GM18868 (cell line): ENCODE measurements around the gene CGB1.
A peak's percentile ranks its signal among the peaks of the same experiment; 100 is the strongest.
"Not testable (repeated sequence)": the region's sequence is repeated elsewhere in the genome, so short reads cannot be mapped to it uniquely, and the experiment has no call there.

Source experiments
- ATAC-seq: cut with Tn5 transposase; IDR thresholded peaks from one replicate; pipeline ENCODE4 v1.9.1; 2021; ENCODE audit warnings: mild to moderate bottlenecking, moderate library complexity; ENCODE audit not compliant: unreplicated experiment

The CGB1 gene

DNA sequence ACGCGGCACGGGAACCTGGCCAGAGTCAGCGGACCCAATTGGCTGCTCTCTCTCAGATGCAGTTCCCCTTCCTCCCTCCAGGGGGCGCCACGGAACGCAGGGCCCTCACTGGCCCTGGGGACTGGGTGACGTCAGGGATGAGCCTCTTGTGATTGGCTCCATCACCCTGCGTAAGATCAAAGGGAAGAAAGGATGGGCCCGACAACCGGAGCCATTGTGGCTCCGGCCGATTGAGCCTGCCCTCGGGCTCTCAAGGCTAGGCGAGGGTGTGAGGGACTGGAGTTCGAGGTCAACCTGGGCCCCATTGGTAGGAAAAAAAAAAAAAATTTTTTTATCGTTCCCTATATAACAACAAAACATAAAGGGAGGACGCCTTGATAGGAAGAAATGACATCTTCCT, at the start of gene CGB1:
Gene CGB1 (minus strand): TSS at position 81 of the 400 bp plus-strand sequence. CDS start 184 bp downstream, outside the sequence.
- not testable (repeated sequence) for ATAC-seq

DNA sequence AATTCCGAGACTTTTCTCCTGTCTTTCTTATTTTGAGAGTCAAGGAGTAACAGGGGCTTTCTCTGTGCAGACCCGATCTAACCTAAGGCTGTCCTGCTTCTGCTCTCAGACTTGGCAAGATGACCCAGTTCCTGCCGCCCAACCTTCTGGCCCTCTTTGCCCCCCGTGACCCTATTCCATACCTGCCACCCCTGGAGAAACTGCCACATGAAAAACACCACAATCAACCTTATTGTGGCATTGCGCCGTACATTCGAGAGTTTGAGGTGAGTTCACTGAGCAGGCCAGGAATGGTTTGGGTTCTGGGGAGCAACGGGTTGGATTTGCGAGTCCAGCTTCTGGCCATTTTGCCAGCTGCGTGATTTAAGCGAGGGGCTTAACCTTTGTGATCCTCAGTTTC, 49.6 kb upstream of the CGB1 start:
- ATAC-seq, result no peak

DNA sequence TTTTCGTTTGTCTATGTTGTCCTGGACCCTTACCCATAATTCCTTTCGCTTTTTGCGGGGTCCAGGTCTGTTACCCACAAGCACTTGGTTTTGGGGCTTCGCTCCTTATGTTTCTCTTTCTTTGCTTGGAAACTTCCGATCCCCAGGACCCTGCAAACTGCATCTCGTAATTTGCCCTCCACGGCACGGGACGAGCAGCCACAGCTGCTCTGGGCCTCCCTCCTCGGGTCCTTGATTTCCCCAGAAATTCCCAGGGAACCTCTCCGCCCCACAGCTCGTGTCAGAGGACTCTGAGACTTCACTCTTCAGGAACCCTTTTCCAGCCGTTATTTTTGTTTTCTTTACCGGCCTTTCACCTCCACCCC, 49.2 kb upstream of the CGB1 start:
- no peak for ATAC-seq

DNA sequence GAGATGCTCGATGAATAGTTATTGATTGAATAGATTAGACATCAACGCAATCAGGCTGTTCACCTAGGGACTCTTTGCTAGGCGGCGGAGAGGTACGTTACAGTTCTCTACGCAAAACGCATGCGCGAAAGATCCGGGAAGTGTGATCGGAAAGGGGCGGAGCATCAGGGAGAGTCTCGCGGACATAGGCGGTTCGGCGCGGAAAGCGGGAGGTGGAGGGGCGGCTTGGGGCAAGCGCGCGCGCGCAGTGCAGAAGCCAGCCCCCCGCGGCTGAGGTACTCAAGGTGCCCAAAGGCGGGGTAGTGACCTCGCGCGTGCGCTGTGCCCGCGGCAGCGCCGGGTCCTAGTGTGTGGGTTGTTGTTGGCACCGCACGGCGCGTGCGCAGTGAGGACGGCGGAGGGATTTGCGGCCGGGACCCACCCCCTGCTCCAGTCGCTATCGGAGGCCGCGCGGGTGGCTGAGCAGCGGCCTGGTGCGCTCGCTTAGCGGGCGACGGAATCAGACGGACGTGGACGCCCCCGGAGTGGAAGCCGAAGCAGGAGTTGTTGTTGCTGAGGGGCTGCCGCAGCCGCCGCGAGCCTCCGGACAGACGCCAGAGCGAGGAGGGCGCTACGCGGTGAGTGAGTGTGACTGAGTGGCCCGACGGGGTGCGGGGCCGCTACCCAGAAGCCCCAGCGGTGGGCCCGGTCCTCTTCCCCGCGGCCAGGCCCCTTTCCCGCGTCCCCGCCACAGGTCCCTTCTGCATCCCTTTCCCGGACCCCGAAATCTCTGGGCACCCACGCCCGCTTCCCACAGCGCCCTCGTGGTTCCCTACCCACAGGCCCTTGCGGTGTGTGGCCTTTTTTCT, 48.5 kb upstream of the CGB1 start, which contains the start of gene SNRNP70:
Gene SNRNP70 (plus strand): TSS at position 432 of the 848 bp plus-strand sequence. CDS start 964 bp downstream, outside the sequence.
- peak; percentile 92 for ATAC-seq

DNA sequence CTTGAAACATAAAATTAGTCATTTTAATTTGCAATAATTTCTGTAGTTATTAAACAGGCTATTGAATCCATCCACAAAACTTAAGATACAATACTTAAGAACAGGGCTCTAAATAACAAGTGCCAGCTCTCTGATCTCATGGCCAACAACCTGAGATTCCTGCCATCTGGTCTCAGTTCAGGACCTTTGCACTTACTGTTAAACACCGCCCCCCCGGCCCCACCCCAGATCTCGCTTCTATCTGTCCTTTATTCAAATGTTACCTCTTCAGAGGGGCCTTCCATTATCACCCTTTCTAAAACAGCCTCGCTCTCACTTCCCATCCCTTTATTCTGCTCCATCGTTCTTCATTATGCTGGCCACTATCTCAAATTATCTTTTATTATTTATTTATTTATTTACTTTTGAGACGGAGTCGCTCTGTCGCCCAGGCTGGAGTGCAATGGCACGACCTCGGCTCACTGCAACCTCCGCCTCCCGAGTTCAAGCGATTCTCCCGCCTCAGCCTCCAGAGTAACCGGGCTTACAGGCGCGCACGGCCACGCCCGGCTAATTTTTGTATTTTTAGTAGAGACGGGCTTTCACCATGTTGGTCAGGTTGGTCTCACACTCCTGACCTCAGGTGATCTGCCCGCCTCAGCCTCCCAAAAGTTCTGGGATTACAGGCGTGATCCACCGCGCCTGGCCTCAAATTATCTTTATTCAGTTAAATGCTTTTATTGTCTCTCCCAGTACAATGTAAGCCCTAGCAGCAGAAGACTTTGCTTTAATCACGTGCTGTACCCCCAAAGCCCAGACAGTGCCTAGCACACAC, 47.7 kb upstream of the CGB1 start:
- no peak for ATAC-seq

DNA sequence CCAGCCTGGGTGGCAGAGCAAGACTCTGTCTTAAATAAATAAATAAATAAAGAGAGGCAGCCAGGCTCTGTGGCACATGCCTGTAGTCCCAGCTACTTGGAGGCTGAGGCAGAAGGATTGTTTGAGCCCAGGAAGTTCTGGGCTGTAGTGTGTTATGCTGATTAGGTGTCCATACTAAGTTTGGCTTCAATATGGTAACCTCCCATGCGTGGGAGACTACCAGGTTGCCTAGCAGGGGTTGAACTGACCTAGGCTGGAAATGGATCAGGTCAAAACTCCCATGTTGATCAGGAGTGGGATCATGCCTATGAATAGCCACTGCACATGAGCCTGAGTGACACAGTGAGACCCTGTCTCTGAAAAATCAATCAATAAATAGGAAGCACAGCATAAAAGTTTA, 44.6 kb upstream of the CGB1 start:
- no peak for ATAC-seq

DNA sequence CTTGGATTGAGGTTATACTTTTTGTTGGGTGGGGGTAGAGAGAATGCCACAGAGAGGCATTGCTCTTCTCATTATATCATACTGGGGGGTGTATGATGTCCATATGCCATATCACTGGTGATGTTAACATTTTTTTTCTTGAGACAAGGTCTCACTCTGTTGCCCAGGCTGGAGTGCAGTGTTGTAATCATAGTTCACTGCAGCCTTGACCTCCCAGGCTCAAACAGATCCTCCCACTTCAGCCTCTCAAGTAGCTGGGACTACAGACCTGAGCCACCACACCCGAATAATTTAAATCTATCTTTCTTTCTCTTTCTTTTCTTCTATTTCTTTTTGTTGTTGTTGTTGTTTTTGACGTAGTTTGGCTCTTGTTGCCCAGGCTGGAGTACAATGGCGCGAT, 43.7 kb upstream of the CGB1 start:
- no peak for ATAC-seq

DNA sequence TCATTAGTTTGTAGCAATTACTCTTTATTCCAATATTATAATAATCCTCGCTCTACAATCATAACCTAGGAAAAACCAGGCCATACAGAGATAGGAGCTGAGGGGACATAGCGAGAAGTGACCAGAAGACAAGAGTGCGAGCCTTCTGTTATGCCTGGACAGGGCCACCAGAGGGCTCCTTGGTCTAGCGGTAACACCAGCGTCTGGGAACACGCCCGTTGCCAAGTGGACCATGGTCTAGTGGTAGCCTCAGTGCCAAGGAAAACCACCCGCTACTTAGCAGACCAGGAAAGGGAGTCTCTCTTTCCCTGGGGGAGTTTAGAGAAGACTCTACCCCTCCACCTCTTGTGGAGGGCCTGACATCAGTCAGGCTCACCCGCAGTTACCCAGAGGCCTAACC, 38.2 kb upstream of the CGB1 start:
- ATAC-seq, result not testable (repeated sequence)

DNA sequence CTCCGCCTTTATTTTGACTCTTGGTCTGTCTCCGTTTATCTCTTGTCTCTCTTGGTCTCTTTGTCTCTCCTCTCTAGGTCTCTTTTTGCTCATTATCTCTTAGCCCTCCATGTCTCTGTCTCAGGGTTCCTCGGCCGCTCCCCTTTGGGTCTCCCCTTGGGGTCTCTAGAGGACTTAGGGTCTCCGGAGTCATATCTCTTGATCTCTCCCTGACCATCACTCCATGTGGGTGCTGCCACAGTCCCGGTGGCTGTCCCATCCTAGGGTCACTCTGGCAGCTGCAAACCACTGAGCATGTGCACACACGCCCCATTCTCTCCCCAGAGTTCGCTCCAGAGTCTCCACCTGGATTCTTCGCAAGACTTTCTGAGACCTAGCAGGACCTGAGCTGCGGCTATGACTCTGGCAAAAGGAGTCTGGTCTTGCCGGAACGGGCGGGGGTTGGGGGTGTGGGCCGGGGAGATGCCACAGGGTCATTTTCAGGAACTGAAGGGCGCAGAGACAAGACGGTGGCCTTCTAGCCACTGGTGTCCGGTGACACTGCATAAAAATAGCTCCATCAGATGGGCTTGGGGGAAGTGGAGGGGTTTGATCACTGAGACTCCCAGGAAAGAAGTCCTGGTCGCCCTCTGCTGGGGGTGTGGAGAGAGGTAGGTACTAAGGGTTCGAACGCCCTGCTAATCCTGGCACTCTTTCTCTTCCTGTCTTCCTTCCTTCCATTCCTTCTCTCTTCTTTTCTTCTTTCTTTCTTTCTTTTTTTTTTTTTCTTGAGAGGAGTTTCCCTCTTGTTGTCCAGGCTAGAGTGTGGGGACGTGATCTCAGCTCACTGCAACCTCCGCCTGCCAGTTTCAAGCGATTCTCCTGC, 37.1 kb upstream of the CGB1 start:
- ATAC-seq, result no peak

DNA sequence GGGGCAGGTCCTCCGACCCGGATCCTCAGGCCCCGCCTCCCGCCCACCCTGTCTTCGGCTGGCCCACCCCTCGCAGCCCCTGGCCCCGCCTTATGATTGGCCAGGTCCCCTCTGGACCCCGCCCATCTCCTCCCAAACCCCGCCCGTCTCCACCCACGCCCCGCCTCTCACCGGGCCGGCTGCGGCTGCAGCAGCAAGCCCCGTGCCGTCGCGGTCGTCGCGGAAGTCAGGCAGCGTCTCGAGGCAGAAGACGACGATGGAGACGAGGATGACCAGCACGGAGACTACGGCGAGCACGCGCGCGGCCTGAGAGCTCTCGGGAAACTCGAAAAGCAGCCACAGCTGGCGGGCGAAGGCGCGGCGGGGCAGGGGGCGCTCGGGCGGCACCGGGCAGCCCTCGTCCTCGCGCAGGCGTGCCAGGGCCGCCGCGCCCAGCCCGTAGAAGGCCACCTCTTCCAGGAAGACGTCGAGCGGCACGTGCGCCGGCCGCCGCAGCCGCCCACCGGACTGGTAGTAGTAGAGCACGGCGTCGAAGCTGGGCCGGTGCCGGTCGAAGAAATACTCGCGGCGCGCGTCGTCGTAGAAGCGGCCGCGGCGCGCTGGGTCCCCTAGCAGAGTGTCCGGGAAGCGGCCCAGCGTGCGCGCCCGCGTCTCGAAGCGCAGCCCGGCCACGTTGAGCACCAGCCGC, 35.3 kb upstream of the CGB1 start:
- no peak for ATAC-seq

DNA sequence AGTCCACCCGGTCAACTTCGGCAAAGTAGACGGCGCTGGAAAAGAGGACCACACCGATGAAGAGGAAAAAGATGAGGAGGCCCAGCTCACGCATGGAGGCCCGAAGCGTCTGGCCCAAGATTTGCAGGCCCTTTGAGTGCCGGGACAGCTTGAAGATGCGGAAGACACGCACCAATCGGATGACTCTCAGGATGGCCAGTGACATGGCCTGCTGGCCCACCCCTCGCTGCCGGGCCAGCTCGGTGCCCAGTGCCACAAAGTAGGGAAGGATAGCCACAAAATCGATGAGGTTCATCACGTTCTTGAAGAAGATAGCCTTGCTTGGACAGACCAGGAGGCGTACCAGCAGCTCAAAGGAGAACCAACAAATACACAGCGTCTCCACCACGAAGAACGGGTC, 33.7 kb upstream of the CGB1 start:
- ATAC-seq, result no peak

DNA sequence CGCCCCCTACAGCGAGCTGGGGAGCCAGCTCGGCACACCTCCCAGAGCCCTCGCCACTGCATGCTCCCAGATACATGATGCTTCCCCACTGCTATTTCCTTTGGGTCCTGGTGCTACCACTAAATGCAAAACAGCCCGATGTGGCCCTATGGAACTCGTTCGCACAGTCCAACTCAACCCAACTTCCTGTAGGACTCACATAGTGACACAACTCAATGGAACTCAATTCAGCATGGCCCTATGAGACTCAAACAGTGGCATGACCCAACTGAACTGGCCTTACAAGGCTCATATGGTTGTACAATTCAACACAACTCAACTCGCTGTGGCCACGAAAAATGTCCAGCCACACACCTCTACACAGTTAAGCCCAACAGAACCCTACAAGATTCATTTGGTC, 32.3 kb upstream of the CGB1 start:
- ATAC-seq, result no peak

DNA sequence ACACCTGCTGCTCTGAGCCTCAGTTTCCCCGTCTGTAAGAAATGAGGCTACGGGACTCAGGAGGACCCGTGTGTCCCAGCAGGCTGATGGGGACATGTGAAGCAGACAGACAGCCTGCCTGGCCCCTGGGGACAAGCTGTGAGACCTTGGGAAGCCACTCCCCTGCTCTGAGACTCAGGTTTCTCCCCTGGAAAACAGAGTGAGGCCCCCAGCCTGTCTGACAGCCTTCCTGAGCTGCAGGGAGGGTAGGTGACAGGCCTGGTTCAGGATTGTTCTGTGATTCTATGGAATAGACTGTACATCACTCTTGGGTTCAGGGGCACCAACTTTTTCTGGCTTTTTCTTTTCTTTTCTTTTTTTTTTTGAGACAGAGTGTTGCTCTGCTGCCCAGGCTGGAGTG, 30.9 kb upstream of the CGB1 start:
- ATAC-seq, result no peak

DNA sequence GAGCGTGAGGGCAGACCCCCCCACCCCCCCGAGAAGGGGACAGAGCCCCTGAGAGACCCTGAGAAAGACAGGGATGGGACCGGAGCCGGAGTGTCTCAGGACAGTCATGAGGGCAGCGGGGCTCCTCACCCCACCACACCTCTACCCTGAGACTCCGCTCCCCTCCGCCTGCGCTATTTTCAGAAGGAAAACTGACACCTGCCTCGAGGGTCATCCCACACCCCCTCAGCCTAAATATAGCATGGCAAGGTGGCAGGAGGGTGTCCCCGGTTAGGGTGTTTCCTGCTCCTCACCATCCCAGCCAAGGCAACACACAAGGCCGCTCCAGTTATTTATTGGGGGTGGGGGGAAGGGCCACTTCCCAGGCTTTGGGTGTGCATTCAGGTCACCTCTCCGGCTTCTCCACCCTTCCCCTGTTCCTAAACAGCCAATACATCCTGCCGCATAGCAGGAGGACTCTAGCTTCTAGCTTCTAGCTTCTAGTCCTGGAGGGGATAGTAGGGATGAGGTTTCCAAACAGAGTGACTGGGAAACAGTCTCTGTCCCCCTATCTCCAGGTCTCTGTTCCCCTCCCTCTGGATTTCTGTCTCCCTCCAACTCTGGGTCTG, 29.3 kb upstream of the CGB1 start:
- no peak for ATAC-seq

DNA sequence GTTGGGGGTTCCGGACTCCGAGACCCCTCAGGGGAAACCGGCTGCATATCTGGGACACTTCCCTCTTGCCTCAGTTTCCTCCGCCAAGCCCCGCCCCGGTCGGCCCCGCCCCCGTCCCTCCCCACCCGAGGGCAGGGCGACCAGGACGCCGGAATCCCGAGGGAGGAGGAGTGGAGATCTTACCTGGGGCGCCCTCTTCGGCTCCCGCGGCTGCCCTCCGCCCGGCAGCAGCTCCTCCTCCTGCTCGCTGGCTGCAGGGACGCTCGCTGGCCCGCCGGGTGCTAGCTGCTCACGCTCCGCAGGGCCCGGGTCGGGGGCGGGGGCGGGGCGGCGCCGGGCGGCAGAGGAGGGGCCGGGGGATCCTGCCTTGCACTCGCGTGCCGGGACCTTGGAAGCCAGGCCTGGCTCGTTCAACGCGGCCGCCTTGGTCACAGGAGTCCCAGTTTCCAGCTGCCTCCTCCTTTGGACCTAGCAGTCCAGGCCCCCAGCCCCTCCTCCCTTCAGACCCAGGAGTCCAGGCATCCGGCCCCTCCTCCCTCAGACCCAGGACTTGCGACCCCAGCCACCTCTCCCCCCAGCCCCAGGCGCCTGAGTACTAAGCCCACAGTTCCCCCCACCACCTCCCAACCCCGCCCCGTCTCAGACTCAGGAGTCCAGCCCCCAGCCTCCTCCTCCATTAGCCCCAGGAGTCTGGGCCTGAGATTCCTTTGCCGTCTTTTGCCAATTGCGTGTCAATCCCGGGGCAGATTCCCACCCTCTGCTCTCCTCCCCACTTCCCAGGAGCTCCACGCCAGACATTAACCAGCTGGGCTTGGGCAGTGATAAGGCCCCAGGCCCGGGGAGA, 28.3 kb upstream of the CGB1 start, which contains the start of gene NTF4:
Gene NTF4 (minus strand): TSS at position 51 of the 844 bp plus-strand sequence. CDS start 2,821 bp downstream, outside the sequence.
- ATAC-seq, result no peak

DNA sequence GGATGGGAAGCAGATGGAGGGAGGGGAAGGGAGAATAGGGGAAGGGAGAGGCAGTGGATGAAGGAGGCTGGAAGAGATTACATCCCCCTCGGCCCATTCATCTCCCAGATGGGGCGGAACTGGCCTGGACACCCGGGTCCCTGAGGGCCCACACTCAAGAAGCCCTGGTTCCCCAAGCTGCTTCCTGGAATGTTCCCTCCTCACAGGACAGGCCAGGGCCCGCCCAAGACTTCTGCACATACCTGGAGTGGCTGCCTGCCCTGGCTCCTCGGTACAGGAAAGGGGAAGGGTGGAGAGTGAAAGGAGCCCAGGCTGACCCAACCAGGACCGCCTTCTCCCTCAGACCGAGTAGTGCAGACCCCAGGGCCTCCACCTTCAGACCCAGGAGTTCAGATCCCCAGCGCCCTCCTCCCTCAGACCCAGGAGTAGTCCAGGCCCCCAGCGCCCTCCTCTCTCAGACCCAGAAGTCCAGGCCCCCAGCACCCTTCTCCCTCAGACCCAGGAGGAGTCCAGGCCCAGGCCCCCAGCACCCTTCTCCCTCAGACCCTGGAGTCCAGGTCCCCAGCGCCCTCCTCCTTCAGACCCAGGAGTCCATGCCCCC, 27.4 kb upstream of the CGB1 start:
- ATAC-seq, result no peak

DNA sequence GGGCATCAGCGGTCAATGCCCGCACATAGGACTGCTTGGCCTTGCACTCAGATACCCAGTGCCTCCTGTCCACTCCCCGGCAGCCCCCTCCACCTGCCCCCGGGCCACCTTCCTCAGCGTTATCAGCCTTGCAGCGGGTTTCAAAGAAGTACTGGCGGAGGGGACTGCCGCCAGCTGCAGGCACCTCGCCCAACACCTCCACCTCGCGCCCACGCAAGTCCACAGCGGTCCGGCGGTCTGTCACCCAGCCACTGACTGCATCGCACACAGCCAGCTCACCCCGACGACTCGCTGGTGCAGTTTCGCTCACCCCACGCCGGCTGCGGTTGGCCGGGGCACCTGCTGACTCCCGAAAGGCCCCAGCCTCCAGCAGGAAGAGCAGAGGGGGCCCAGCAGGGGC, 24.8 kb upstream of the CGB1 start:
- ATAC-seq, result no peak

DNA sequence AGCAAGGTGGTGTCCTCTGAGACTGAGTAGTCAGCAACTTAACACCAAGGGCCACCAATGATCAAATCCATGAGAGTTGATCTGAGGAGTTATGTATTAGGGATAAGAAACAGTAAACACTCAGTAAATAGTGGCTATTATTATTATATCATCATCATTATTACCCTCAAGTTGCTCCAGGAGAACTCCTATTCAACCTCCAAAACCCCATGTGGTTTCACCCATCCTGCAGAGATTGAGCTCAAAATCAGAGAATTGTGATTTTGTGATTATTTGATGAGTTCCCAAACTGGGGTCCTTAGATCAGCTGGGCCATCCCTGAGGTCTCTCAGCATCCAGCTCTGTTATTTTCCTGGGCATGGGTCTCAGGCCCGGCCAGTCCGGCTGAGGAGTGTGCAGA, 24.3 kb upstream of the CGB1 start:
- no peak for ATAC-seq

DNA sequence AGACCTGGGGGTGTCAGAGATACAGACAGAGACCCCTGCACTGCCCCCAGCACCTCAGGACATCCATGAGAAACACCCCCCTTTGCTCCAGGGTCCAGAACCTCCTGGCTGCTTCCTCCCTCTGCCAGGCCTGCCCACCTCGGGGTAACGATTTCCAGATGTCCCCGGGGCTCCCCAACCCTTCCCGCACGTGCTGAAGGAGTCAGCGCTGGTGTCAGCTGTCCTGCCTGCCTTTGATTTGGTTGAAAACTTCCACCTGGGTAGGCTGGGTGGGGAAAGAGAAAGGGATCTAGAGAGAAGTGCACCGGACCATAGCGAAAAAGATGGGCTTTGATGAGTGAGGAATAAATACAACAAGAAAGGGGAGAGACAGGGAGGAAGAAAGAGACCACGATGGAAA, 22.4 kb upstream of the CGB1 start:
- no peak for ATAC-seq
